AG09309 (cell line): ENCODE measurements around the gene MDGA2.
"Not testable (repeated sequence)": the region's sequence is repeated elsewhere in the genome, so short reads cannot be mapped to it uniquely, and the experiment has no call there.

Source experiments
- DNase-seq: peaks from one replicate; pipeline ENCODE4 v3.0.0-alpha.2; 2010; ENCODE audit warnings: low read depth
- H3K4me3 ChIP-seq: 2 replicates; pipeline ENCODE4 v1.5.1; 2011; ENCODE audit warnings: mild to moderate bottlenecking, low read depth, low read length, moderate library complexity; ENCODE audit not compliant: control insufficient read depth
- TF ChIP-seq, protein P1 (sequence below): IDR thresholded peaks from 2 replicates; pipeline ENCODE4 v1.5.1; 2011; ENCODE audit warnings: mild to moderate bottlenecking, low read depth, low read length, inconsistent platforms; ENCODE audit not compliant: insufficient read depth, control insufficient read depth; ENCODE audit errors: missing control alignments

MDGA2 gene

DNA sequence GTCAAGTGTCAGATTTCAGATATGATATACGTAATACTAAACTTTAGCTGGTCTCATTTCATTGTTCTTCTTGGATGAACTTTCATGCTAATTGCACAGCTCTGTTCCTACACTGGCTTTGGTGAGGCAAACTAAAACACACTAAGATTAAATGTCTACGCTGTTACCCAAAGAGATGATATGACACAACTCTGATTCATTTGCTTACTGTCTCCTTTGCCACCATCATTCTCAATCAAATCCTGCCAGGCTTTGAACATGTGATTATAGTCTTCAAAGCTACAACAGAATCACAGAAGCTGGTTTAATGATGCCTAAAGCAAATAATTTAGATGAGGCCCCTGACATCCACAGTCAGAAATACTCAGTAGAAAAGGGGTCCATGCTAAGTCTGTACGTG lies 37.7 kb downstream of the MDGA2 start:
- TF ChIP-seq, protein P1, sequence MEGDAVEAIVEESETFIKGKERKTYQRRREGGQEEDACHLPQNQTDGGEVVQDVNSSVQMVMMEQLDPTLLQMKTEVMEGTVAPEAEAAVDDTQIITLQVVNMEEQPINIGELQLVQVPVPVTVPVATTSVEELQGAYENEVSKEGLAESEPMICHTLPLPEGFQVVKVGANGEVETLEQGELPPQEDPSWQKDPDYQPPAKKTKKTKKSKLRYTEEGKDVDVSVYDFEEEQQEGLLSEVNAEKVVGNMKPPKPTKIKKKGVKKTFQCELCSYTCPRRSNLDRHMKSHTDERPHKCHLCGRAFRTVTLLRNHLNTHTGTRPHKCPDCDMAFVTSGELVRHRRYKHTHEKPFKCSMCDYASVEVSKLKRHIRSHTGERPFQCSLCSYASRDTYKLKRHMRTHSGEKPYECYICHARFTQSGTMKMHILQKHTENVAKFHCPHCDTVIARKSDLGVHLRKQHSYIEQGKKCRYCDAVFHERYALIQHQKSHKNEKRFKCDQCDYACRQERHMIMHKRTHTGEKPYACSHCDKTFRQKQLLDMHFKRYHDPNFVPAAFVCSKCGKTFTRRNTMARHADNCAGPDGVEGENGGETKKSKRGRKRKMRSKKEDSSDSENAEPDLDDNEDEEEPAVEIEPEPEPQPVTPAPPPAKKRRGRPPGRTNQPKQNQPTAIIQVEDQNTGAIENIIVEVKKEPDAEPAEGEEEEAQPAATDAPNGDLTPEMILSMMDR: no peak
- no peak for DNase-seq
- H3K4me3 ChIP-seq: no peak overlapping the region

DNA sequence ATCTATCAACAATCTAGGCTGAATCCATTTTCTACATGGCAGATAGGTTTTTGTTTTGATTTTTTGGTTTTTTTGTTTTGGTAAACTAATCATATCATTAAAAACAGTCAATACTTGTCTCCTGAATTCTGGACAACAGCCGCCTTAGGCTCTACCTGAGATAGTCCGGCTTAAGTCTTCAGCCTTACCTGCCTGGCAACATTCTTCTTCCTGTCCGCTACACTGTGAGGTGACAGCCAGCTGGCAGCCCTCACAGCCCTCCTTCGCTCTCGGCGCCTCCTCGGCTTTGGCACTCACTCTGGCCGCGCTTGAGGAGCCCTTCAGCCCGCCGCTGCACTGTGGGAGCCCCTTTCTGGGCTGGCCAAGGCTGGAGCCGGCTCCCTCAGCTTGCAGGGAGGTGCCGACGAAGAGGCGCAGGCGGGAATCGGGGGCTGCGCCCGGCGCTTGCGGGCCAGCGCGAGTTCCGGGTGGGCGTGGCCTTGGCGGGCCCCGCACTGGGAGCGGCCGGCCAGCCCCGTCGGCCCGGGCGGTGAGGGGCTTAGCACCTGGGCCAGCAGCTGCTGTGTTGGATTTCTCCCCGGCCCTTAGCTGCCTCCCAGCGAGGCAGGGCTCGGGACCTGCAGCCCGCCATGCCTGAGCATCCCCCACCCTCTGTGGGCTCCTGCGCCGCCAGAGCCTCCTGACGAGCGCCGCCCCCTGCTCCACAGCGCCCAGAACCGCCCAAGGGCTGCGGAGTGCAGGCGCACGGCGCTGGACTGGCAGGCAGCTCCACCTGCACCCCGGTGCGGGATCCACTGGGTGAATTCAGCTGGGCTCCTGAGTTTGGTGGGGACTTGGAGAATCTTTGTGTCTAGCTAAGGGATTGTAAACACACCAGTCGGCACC lies 49.0 kb downstream of the MDGA2 start:
- TF ChIP-seq, protein P1: no peak
- no peak overlapping the region for H3K4me3 ChIP-seq
- no peak for DNase-seq

DNA sequence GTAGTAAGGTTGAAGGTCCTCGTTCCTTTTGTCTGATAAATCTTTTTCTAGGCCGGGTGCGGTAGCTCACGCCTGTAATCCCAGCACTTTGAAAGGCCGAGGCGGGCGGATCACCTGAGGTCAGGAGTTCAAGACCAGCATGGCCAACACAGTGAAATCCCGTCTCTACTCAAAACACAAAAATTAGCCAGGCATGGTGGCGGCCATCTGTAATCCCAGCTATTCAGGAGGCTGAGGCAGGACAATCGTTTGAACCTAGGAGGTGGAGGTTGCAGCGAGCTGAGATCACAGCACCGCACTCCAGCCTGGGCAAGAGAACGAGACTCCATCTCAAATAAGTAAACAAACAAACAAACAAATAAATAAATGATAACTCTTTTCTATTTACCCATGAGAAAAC lies 51.3 kb downstream of the MDGA2 start:
- not testable (repeated sequence) for DNase-seq, H3K4me3 ChIP-seq

DNA sequence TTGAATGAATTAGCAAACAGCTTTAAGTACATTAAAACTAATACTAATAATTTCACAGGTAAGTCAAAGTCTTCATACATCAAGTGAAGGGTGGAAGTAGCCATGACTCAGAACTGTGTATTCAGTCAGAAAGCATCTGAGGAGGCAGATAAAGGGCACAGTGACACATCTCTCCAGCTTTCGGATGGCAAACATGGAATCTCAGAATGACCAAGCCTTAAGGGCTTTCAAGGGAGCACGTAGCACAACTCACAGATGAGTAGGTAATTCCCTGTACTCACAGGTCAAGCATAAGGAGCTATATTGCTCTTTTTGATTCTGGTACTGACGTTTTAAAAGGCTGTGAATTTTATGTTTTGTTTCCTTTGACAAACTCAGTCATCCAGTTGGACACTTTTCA lies 56.0 kb downstream of the MDGA2 start:
- H3K4me3 ChIP-seq: no peak overlapping the region
- no peak for DNase-seq
- TF ChIP-seq, protein P1: no peak

DNA sequence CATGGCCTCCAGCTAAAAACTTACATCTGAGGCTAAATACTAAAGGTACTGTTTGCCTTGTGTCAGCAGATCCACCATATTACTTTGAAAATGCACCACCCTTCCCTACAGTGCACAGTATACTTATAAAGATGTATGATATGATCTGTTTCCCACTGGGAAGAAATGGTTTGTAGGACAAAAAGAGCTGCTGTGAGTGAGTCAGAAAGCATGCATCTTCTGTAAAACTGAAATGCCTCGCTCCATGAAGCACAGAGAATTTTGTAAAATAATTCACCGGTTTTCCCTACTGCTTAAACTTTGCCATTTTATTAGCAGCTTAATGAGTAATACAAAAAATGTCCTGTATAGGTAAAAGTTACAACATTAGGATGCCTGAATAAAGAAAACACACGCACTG lies 68.8 kb downstream of the MDGA2 start:
- TF ChIP-seq, protein P1: no peak
- no peak for DNase-seq
- no peak overlapping the region for H3K4me3 ChIP-seq

DNA sequence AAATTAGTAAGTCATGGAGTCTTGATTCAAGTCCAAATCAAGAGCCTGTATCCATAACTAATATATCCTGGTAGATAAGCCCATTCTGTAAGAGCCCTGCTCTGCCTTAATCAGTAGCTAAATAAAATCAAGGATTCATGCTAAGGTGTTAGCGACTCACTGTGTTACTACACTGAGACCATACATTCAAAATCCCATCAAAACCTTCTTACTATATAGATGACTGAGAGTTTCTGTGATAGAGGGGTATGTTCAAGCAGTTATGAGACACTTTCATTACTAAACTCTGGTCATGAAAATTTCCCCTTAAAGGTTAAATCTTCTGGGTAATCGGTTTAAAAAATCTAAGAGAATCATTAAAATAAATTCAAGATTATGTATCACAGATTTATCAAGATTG lies 78.5 kb downstream of the MDGA2 start:
- TF ChIP-seq, protein P1: no peak
- H3K4me3 ChIP-seq: no peak overlapping the region
- no peak for DNase-seq

DNA sequence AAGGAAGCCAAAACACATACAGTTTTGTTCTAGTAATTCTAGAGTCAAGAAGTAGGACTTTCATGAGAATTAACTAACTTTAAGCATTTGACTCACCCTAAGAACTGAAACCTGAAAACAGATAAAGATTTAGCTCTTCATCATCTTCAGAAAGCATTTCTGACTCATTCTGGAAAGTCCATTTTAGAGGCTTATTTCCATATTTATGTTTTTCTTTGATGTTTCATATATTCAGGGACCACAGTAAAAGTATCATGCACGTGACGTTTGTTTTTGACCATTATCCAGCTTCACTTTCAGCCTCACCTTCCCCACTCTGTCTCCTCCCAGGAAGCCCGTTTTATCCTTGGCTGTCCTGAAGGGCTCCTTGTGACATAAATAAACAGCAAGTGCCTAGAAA lies 79.2 kb downstream of the MDGA2 start:
- no peak overlapping the region for H3K4me3 ChIP-seq
- no peak for DNase-seq
- TF ChIP-seq, protein P1: no peak
